ENCODE results near the gene PHF12. TPM values are rescaled to one million over a fixed set of nuclear protein-coding genes. Genes with fewer than 3 reads are reported as not detected.

The PHF12 gene
- total RNA-seq, 1 experiment from 2014 or later = 79.1 TPM

DNA sequence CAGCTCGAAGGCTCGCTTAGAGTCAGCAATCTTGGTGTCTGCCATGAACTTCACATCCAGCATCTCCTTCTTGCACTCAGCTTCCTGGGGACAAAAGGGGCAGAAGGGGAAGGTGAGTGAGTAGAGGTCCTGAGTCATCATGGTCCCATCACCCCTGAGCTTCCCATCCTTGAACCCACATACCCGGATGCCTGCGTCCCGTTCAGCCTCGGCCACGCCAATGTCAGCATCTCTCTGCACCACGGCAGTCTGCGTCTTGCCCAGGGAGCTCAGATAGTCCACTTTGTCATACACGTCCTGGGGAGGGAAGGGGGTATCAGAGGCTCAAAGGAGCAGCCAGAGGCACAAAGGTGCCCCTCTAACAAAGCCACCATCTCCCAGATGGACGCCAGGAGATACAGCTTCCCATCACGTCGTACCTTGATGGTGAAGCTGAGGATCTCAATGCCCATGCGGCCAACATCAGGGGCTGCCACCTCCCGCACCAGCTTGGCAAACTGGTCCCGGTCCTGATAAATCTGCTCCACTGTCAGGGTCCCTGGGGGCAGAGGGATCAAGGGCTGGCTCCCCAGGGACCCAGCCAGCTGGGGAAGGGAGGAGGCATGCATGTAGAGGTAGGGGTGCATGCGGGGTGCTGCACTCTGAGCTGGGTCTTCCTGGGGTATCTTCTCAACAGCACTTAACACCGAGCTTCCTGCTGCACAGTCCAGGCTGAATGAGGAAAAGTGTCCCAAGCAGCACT is 69.0 kb downstream of the PHF12 start:
- CTCF ChIA-PET = interaction anchor here (0.6 to 1.4 kb wide), 2 partner anchors 118 to 130 kb away, joined by 5 read pairs; no protein-coding TSS in a partner anchor
- Histone ChIP-seq H3K36me3 (ENCODE audit: control insufficient read depth, insufficient read depth, low read length) (no peaks in the 10 kb centered on the region), H3K4me3 (ENCODE audit: low read depth in 2 of 2, low read length in 2 of 2) (no peak overlapping the region), H3K9me3 (ENCODE audit: control insufficient read depth, insufficient read depth, low read depth, low read length) (no peaks in the 10 kb centered on the region), H3K27me3 (ENCODE audit: control insufficient read depth, insufficient read depth, low read length) (no peaks in the 10 kb centered on the region), H3K27ac (ENCODE audit: low read length) (no peak overlapping the region), H3K4me1 (ENCODE audit: control insufficient read depth, insufficient read depth, low read length) (no peaks in the 10 kb centered on the region)
- TF ChIP-seq, protein P1, sequence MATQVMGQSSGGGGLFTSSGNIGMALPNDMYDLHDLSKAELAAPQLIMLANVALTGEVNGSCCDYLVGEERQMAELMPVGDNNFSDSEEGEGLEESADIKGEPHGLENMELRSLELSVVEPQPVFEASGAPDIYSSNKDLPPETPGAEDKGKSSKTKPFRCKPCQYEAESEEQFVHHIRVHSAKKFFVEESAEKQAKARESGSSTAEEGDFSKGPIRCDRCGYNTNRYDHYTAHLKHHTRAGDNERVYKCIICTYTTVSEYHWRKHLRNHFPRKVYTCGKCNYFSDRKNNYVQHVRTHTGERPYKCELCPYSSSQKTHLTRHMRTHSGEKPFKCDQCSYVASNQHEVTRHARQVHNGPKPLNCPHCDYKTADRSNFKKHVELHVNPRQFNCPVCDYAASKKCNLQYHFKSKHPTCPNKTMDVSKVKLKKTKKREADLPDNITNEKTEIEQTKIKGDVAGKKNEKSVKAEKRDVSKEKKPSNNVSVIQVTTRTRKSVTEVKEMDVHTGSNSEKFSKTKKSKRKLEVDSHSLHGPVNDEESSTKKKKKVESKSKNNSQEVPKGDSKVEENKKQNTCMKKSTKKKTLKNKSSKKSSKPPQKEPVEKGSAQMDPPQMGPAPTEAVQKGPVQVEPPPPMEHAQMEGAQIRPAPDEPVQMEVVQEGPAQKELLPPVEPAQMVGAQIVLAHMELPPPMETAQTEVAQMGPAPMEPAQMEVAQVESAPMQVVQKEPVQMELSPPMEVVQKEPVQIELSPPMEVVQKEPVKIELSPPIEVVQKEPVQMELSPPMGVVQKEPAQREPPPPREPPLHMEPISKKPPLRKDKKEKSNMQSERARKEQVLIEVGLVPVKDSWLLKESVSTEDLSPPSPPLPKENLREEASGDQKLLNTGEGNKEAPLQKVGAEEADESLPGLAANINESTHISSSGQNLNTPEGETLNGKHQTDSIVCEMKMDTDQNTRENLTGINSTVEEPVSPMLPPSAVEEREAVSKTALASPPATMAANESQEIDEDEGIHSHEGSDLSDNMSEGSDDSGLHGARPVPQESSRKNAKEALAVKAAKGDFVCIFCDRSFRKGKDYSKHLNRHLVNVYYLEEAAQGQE (IDR thresholded peaks at IDR 0.05; ENCODE audit: insufficient read depth in 1 of 2, low read depth in 2 of 2, low read length in 1 of 2) = no peak
- TF ChIP-seq POLR2AphosphoS5 (IDR thresholded peaks at IDR 0.05; ENCODE audit: low read depth, low read length) (no peak), TCF7L2 (IDR thresholded peaks at IDR 0.05; ENCODE audit: low read depth, low read length) (no peak), SIN3A (IDR thresholded peaks at IDR 0.05; ENCODE audit: borderline replicate concordance, insufficient read depth, low read depth, low read length) (no peak)
- TF ChIP-seq, protein P2, sequence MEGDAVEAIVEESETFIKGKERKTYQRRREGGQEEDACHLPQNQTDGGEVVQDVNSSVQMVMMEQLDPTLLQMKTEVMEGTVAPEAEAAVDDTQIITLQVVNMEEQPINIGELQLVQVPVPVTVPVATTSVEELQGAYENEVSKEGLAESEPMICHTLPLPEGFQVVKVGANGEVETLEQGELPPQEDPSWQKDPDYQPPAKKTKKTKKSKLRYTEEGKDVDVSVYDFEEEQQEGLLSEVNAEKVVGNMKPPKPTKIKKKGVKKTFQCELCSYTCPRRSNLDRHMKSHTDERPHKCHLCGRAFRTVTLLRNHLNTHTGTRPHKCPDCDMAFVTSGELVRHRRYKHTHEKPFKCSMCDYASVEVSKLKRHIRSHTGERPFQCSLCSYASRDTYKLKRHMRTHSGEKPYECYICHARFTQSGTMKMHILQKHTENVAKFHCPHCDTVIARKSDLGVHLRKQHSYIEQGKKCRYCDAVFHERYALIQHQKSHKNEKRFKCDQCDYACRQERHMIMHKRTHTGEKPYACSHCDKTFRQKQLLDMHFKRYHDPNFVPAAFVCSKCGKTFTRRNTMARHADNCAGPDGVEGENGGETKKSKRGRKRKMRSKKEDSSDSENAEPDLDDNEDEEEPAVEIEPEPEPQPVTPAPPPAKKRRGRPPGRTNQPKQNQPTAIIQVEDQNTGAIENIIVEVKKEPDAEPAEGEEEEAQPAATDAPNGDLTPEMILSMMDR (IDR thresholded peaks at IDR 0.05) = no peak
- BruUV-seq (replicated peaks) = no TSS peak
- POLR2A ChIA-PET = interaction anchor here (0.6 kb wide), 1 partner anchor 12 kb away, joined by 20 read pairs; no protein-coding TSS in a partner anchor
- in situ Hi-C loops (cut with HindIII; ENCODE audit: low pct_unique_long_range_greater_than_20kb, low sequenced_read_pairs) (no loop called here), intact Hi-C loops (cut with micrococcal nuclease; ENCODE audit: unreplicated experiment) (no loop called here)
- ATAC-seq (no peak), DNase-seq (ENCODE audit: low read depth, low spot score) (no peak)

DNA sequence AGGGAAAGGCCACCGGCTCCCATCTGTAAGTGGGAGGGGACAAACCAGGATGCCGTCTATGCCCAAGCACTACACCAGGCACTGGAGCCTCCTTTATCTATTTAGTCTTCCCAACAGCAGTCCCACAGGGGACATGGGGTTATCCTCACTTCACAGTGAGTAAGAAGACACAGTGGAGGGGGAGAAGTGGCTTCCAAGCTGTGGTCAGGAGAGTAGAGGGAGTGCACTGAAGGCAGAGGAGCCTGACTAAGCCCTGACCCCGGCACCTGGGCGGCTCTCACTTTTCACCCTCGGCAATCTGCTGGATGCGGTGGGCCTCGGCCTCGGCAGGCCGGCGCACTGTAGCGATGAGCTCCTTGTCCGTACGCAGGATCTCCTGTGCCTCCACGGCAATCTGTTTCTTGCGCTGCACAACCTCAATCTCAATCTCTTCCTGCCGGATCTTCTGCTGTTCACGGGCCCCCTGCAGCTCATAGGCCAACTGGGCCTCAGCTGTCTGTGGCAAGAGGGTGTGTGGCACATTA is 69.7 kb downstream of the PHF12 start:
- no peak overlapping the region for H3K27ac ChIP-seq (ENCODE audit: low read length)
- TF ChIP-seq SIN3A (IDR thresholded peaks at IDR 0.05; ENCODE audit: borderline replicate concordance, insufficient read depth, low read depth, low read length) = no peak
- TF ChIP-seq TCF7L2 (IDR thresholded peaks at IDR 0.05; ENCODE audit: low read depth, low read length) = no peak
- TF ChIP-seq, protein P1 (IDR thresholded peaks at IDR 0.05; ENCODE audit: insufficient read depth in 1 of 2, low read depth in 2 of 2, low read length in 1 of 2) = no peak
- TF ChIP-seq, protein P2 (IDR thresholded peaks at IDR 0.05) = no peak
- TF ChIP-seq POLR2AphosphoS5 (IDR thresholded peaks at IDR 0.05; ENCODE audit: low read depth, low read length) = no peak
- ChIA-PET POLR2A (no interaction called here), CTCF (interaction anchor here (0.6 to 1.4 kb wide), 2 partner anchors 117 to 129 kb away, joined by 5 read pairs; no protein-coding TSS in a partner anchor)
- H3K36me3 ChIP-seq (ENCODE audit: control insufficient read depth, insufficient read depth, low read length) = no peaks in the 10 kb centered on the region
- intact Hi-C loops (cut with micrococcal nuclease; ENCODE audit: unreplicated experiment) = no loop called here
- BruUV-seq (replicated peaks) = no TSS peak
- ATAC-seq = no peak
- H3K4me3 ChIP-seq (ENCODE audit: low read depth in 2 of 2, low read length in 2 of 2) = no peak overlapping the region
- in situ Hi-C loops (cut with HindIII; ENCODE audit: low pct_unique_long_range_greater_than_20kb, low sequenced_read_pairs) = no loop called here
- DNase-seq (ENCODE audit: low read depth, low spot score) = no peak
- H3K27me3 ChIP-seq (ENCODE audit: control insufficient read depth, insufficient read depth, low read length) = no peaks in the 10 kb centered on the region
- H3K4me1 ChIP-seq (ENCODE audit: control insufficient read depth, insufficient read depth, low read length) = no peaks in the 10 kb centered on the region
- no peaks in the 10 kb centered on the region for H3K9me3 ChIP-seq (ENCODE audit: control insufficient read depth, insufficient read depth, low read depth, low read length)
